Hepatocyte (in vitro differentiated cells): ENCODE measurements around the gene GAD1. TPM values are rescaled to one million over a fixed set of nuclear protein-coding genes. Genes with fewer than 3 reads are reported as not detected.

Experiments used
- DNase-seq: peaks from one replicate; pipeline ENCODE4 v3.0.0-alpha.2; 2016; ENCODE audit warnings: low spot score
- H2AFZ ChIP-seq: fragments of 200-600 bp; sonication (generic); 2 replicates; pipeline ENCODE4 v1.6.0; 2016; ENCODE audit warnings: antibody characterized with exemption, mild to moderate bottlenecking
- H3K27ac ChIP-seq: fragments of 200-600 bp; sonication (generic); 2 replicates; pipeline ENCODE4 v1.5.1; 2016; ENCODE audit warnings: mild to moderate bottlenecking
- H3K27me3 ChIP-seq: fragments of 200-600 bp; sonication (generic); 2 replicates; pipeline ENCODE4 v1.6.1; 2016
- H3K36me3 ChIP-seq: fragments of 200-600 bp; sonication (generic); replicated peaks from 2 replicates; pipeline ENCODE4 v1.5.1; 2016; ENCODE audit warnings: low read depth; ENCODE audit not compliant: insufficient read depth
- H3K4me1 ChIP-seq: fragments of 200-600 bp; sonication (generic); 2 replicates; pipeline ENCODE4 v1.5.1; 2016; ENCODE audit warnings: mild to moderate bottlenecking, moderate library complexity; ENCODE audit not compliant: insufficient read depth
- H3K4me2 ChIP-seq: fragments of 200-600 bp; sonication (generic); 2 replicates; pipeline ENCODE4 v1.6.0; 2016
- H3K4me3 ChIP-seq: fragments of 200-600 bp; sonication (generic); 2 replicates; pipeline ENCODE4 v1.5.1; 2016; ENCODE audit warnings: mild to moderate bottlenecking
- H3K79me2 ChIP-seq: fragments of 200-600 bp; sonication (generic); 2 replicates; pipeline ENCODE4 v1.6.0; 2017; ENCODE audit warnings: mild to moderate bottlenecking
- H3K9me2 ChIP-seq: fragments of 200-600 bp; sonication (generic); replicated peaks from 2 replicates; pipeline ENCODE4 v1.6.0; 2017; ENCODE audit warnings: mild to moderate bottlenecking; ENCODE audit not compliant: insufficient read depth
- H3K9me3 ChIP-seq: fragments of 200-600 bp; sonication (generic); 2 replicates; pipeline ENCODE4 v1.5.1; 2016; ENCODE audit warnings: low read depth, mild to moderate bottlenecking
- H4K20me1 ChIP-seq: fragments of 200-600 bp; sonication (generic); 2 replicates; pipeline ENCODE4 v1.6.0; 2016; ENCODE audit warnings: mild to moderate bottlenecking; ENCODE audit not compliant: insufficient read depth, poor library complexity, severe bottlenecking
- EZH2 ChIP-seq: fragments of 200-600 bp; sonication (generic); IDR thresholded peaks from 2 replicates; pipeline ENCODE4 v1.6.1; 2016; ENCODE audit warnings: antibody characterized with exemption, mild to moderate bottlenecking, borderline replicate concordance
- EZH2phosphoT487 ChIP-seq: fragments of 200-600 bp; sonication (generic); IDR thresholded peaks from one replicate; pipeline ENCODE4 v1.6.1; 2018; ENCODE audit warnings: antibody characterized with exemption, mild to moderate bottlenecking, low read depth, moderate library complexity; ENCODE audit not compliant: unreplicated experiment, severe bottlenecking
- WGBS: methylation state at CpG from one replicate; pipeline ENCODE4 v1.1.6; 2016; ENCODE audit warnings: low lambda C conversion rate; ENCODE audit errors: missing lambda C conversion rate; 5-methylcytosine and 5-hydroxymethylcytosine counted together
- polyA plus RNA-seq: library from polyadenylated mRNA; unstranded; fragments of >200 nt; fragmentation: Nextera tagmentation; extraction: Ambion mirVana; gene quantifications from 2 replicates; pipeline ENCODE4 v1.2.1, GENCODE V29; 2016
- total RNA-seq: library from RNA; depleted of rRNA; stranded (reverse); fragments of >200 nt; gene quantifications from 2 replicates; pipeline ENCODE4 v1.2.3, GENCODE V29; 2014
- TF ChIP-seq, protein P1 (sequence below): fragments of 200-600 bp; sonication (generic); IDR thresholded peaks from 2 replicates; pipeline ENCODE4 v1.5.1; 2016; ENCODE audit warnings: antibody characterized with exemption, mild to moderate bottlenecking; ENCODE audit not compliant: poor library complexity

The GAD1 gene
- total and polyA plus RNA-seq, 2 experiments from 2014 or later: 0.50 to 1.1 TPM

DNA sequence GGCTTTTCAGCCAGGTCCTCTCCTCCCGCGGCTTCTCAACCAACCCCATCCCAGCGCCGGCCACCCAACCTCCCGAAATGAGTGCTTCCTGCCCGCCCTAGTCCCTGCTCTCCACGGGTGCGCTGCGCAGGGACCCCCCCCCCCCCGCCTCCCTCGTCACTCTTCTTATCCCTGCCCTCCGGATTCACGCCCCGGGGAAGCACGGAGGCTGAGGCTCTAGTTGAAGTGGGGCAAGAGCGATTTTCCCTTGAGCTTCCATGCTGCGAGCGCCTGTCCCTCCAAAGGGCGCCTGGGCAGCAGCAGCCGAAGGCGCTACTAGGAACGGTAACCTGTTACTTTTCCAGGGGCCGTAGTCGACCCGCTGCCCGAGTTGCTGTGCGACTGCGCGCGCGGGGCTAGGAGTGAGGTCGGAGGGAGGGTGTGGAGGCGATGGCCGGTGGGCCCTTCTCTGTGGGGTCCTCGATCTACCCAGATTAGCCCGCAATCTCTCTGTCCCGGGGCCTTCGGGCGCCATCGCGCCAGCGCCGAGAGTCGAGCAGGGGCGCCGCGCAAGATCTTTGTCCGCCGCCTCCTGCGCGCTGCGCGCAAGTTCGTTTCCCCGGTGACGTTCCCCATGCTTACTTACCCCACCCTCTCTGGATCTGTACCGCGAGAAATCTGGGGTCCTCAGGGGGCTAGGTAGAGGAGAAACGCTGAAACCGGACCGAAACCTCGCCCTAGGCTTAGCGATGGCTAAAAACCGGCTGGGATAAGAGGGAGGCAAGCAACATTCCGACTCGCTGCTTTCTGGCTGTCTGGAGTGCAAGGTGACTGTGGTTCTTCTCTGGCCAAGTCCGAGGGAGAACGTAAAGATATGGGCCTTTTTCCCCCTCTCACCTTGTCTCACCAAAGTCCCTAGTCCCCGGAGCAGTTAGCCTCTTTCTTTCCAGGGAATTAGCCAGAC lies 677 bp downstream of the GAD1 start:
- Histone ChIP-seq H3K4me3 (peak overlapping the region; percentile 47), H3K27me3 (peaks cover 87% of the 10 kb centered on the region), H3K4me1 (peaks cover 45% of the 10 kb centered on the region), H3K79me2 (no peaks in the 10 kb centered on the region), H2AFZ (peak overlapping the region; percentile 71), H3K27ac (no peak overlapping the region), H3K36me3 (no peaks in the 10 kb centered on the region), H3K9me2 (no peaks in the 10 kb centered on the region), H4K20me1 (no peaks in the 10 kb centered on the region), H3K9me3 (no peaks in the 10 kb centered on the region), H3K4me2 (peak overlapping the region; percentile 90)
- no peak for DNase-seq
- WGBS: under 1% methylated on average over 65 of the region's 69 CpGs
- TF ChIP-seq EZH2phosphoT487: peak; percentile 65
- TF ChIP-seq, protein P1, sequence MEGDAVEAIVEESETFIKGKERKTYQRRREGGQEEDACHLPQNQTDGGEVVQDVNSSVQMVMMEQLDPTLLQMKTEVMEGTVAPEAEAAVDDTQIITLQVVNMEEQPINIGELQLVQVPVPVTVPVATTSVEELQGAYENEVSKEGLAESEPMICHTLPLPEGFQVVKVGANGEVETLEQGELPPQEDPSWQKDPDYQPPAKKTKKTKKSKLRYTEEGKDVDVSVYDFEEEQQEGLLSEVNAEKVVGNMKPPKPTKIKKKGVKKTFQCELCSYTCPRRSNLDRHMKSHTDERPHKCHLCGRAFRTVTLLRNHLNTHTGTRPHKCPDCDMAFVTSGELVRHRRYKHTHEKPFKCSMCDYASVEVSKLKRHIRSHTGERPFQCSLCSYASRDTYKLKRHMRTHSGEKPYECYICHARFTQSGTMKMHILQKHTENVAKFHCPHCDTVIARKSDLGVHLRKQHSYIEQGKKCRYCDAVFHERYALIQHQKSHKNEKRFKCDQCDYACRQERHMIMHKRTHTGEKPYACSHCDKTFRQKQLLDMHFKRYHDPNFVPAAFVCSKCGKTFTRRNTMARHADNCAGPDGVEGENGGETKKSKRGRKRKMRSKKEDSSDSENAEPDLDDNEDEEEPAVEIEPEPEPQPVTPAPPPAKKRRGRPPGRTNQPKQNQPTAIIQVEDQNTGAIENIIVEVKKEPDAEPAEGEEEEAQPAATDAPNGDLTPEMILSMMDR: no peak

DNA sequence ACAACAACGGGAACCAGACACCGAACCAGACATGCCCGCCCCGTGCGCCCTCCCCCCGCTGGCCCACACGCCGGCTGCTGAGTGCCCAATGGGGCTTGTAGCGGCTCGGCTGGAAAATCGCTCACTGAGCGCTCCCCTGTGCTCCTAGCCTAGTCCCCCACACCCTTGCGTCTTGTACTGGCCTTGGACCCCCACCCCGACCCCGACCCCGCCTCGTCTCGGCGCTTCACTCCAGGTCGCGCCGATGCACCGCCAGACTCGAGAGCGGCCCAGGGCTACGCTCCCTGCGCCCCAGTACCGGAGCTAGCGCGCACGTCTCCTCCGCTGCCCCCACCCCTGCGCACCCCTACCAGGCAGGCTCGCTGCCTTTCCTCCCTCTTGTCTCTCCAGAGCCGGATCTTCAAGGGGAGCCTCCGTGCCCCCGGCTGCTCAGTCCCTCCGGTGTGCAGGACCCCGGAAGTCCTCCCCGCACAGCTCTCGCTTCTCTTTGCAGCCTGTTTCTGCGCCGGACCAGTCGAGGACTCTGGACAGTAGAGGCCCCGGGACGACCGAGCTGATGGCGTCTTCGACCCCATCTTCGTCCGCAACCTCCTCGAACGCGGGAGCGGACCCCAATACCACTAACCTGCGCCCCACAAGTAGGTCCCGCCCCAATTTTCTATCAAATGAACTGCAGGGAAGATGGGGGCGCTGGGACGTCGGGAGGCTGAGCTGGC lies 1.5 kb downstream of the GAD1 start:
- Histone ChIP-seq H3K27me3 (peaks cover 92% of the 10 kb centered on the region), H3K9me3 (no peaks in the 10 kb centered on the region), H3K36me3 (no peaks in the 10 kb centered on the region), H3K27ac (no peak overlapping the region), H4K20me1 (no peaks in the 10 kb centered on the region), H2AFZ (peak overlapping the region; percentile 18), H3K4me3 (no peak overlapping the region), H3K79me2 (no peaks in the 10 kb centered on the region), H3K4me1 (peaks cover 52% of the 10 kb centered on the region), H3K4me2 (peak overlapping the region; percentile 90), H3K9me2 (no peaks in the 10 kb centered on the region)
- WGBS: 1% methylated on average over 42 of the region's 60 CpGs
- no peak for TF ChIP-seq EZH2phosphoT487
- peak; percentile 91 for TF ChIP-seq EZH2
- DNase-seq: no peak

DNA sequence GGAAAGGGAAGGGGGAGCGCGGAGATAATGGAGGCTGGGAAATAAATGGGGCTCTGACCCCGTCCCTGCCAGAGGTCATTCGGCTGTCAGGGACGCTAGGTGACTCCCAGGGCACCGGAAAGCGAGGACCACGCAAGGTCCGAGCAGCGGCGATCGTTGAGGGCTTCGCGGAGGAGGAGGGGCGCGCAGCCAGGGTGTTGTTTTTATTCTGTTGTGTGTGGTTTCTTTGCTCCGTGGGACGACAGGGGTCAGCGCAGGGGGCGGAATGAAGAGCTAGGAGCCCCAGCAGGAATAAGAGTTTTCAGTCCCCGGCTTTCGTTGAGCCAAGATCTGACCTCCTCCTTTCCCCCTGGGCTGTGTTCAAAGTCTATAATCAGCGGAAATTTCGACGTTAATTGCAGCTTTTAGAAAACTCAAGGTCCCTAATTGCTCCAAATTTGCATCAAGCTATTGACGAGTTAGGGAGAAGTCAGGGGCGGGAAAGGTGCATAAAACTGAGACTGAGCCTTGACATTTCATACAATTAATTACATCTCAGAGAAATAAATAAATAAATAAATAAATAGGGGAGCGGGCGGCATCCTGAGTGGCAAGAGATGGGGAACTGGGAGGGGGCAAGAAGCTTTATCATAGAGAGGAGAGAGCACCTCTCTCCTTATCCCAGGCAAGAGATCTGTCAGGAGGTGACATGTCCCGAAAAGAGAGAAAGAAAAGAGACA lies 2.2 kb downstream of the GAD1 start:
- Histone ChIP-seq H3K4me3 (no peak overlapping the region), H3K4me1 (peaks cover 54% of the 10 kb centered on the region), H3K79me2 (no peaks in the 10 kb centered on the region), H3K9me2 (no peaks in the 10 kb centered on the region), H2AFZ (no peak overlapping the region), H4K20me1 (no peaks in the 10 kb centered on the region), H3K36me3 (no peaks in the 10 kb centered on the region), H3K9me3 (no peaks in the 10 kb centered on the region), H3K27ac (no peak overlapping the region), H3K4me2 (peak overlapping the region; percentile 90), H3K27me3 (peaks cover 90% of the 10 kb centered on the region)
- TF ChIP-seq EZH2: peak; percentile 94
- TF ChIP-seq EZH2phosphoT487: peak; percentile 29
- TF ChIP-seq, protein P1: no peak
- DNase-seq: no peak
- WGBS: 4% methylated on average over 30 of the region's 30 CpGs
